Choroid plexus epithelial cell (primary cell): Measurements from ENCODE around the gene DLGAP3.

Experiments used
- DNase-seq: peaks from one replicate; pipeline ENCODE4 v3.0.0-alpha.2; 2010; ENCODE audit warnings: low read depth
- H3K4me3 ChIP-seq: 2 replicates; pipeline ENCODE4 v1.5.1; 2011; ENCODE audit warnings: low read depth, mild to moderate bottlenecking, control low read depth, low read length, moderate library complexity
- TF ChIP-seq, protein P1 (sequence below): conservative IDR thresholded peaks from 2 replicates; pipeline ENCODE4 v1.5.1; 2011; ENCODE audit warnings: low read depth, mild to moderate bottlenecking, control low read depth, inconsistent platforms, low read length, moderate library complexity

The DLGAP3 gene

DNA sequence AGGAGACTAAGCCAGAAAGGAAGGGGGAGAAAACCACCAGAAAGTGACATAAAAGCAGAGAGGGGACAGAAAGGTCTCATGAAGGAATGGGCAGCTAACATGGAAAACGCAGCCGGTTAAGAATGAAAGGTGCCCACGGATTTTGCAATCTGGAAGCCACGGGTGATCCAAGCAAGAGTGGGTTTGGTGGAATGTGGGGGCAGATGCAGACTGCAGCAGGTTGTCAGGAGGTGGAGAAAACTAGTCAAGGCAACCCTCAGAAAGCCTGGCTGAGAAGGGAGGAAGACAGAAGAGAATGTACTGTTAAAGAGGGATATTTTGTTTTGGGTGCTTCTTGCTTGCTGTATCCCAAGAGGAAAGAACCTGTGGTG is 57.3 kb downstream of the DLGAP3 start:
- no peak overlapping the region for H3K4me3 ChIP-seq
- TF ChIP-seq, protein P1, sequence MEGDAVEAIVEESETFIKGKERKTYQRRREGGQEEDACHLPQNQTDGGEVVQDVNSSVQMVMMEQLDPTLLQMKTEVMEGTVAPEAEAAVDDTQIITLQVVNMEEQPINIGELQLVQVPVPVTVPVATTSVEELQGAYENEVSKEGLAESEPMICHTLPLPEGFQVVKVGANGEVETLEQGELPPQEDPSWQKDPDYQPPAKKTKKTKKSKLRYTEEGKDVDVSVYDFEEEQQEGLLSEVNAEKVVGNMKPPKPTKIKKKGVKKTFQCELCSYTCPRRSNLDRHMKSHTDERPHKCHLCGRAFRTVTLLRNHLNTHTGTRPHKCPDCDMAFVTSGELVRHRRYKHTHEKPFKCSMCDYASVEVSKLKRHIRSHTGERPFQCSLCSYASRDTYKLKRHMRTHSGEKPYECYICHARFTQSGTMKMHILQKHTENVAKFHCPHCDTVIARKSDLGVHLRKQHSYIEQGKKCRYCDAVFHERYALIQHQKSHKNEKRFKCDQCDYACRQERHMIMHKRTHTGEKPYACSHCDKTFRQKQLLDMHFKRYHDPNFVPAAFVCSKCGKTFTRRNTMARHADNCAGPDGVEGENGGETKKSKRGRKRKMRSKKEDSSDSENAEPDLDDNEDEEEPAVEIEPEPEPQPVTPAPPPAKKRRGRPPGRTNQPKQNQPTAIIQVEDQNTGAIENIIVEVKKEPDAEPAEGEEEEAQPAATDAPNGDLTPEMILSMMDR: no peak
- DNase-seq: no peak

DNA sequence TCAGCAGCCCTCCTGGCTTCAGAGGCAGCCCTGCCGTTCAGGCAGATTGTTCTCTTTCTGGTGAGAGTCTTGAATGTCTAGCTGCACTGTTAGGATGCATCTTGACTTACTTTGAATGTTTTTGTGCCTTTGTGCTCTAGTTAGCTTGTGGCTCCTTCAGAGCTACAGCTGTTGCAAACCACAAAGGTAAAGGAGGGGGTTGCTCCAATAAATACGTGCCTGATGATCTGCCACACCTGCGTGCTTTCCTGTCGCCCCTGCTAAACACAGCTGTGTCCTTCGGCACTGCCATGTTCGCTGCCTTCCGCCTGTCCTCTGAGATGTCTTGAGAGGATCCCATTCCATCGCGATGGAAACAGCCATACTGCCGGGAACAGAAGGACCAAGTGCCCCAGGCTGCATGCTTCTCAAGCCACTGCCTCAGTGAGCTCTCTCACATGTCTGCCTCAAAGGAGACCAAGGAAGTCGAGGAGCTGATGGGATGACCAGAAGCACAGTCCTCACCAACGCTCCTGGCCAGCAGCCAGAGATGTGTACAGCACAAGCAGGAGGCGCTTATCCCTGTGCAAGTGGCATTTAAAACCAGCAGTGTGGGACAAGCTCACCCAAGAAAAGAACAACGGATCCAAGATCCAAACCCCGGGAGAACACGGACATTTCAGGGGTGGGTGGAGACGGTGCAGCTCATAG is 57.9 kb downstream of the DLGAP3 start:
- TF ChIP-seq, protein P1: no peak
- no peak for DNase-seq
- no peak overlapping the region for H3K4me3 ChIP-seq

DNA sequence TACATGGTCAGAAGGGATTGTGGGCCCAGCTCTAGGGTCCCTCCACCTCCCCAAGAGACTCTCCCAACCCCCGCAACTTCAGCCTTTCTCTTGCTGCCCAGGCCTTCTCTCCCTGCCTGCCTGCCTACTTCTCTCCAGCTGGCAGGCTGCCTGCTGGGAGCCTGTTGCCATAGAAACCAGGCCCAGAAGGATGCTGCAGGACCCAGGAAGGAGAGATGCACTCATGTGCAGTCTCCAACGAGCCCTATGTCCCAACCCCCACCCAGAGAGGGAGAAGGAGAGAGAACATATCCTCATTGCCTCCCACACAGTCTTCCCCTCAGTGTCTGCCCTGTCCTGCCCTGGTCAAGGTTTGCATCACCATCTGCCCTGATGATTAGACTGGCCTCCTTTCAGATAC is 59.1 kb downstream of the DLGAP3 start:
- H3K4me3 ChIP-seq: no peak overlapping the region
- no peak for DNase-seq
- TF ChIP-seq, protein P1: no peak

DNA sequence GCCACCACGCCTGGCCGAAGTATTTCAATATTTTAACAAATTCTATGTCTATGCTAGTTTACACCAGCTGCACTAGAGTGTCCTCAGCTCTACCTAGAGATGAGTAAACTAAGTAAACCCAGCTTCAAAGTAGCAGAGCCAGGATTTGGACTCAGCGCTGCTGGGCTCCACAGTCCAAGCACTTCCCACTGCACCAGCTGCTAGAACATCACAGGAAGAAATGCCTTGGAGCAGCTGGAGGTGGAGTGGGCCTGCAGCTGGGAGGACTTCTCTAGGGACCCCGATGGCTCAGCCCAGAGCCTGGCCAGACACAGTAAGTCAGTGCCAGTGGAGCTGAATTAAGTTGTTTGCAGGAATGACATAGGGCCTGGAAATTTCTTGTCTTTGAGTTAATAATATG is 59.7 kb downstream of the DLGAP3 start:
- no peak overlapping the region for H3K4me3 ChIP-seq
- TF ChIP-seq, protein P1: no peak
- no peak for DNase-seq

DNA sequence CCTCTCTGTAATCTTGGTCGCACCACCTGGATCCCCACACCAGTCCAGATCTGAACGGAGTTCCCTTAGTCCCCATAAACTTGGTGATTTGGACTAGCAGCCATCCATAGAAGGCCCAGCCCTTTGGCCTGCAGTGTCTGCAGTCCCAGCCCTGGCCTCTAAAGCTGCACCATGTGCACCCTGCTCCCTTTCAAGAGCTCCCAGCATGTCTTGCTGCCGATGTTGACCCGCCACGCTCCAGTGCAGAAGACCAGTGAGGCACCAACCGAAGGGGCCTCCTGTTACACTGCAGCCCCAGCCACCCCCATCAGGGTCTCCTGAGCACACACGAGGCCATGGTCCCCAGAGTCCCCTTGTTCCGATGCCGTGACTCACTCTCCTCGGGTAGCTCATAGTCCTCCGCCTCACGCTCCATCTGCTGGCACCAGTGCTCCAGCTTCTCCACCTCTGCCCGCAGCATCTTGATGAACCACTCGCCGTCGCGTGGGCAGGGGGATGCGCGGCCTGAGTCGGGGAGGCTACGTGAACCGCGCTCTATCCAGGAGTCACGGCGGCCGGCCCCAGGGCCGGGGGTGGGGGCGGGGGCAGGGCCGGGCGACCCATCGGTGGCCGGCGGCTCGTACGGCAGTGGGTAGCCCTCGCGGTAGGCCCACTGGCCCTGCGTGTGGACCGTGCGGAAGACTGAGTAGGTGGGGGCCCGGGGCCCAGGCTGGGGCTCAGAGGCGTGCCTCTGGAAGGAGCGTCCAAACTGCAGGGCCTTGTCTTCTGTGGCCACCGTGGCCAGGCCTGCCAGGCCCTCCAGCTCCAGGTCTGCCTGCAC is 61.0 kb downstream of the DLGAP3 start:
- TF ChIP-seq, protein P1: no peak
- DNase-seq: no peak
- no peak overlapping the region for H3K4me3 ChIP-seq

DNA sequence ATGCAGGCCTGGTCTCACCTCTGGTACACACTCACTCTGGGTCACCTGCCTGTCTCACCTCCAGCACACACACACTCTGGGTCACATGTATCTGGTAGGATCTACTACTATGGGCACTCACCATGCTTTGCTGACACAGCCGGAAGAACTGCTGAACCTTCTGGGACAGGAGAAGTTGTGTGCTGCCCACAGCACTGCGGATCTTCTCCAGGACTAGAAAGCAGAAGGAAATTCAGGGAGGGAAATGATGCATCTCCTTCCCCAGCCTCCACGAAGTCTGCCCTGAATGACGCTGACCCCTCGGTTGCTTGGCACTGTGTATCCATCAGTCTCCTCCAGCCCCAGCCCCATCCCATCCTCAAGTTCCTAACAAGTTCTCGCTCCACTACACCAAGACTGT is 62.0 kb downstream of the DLGAP3 start:
- no peak overlapping the region for H3K4me3 ChIP-seq
- DNase-seq: no peak
- TF ChIP-seq, protein P1: no peak

DNA sequence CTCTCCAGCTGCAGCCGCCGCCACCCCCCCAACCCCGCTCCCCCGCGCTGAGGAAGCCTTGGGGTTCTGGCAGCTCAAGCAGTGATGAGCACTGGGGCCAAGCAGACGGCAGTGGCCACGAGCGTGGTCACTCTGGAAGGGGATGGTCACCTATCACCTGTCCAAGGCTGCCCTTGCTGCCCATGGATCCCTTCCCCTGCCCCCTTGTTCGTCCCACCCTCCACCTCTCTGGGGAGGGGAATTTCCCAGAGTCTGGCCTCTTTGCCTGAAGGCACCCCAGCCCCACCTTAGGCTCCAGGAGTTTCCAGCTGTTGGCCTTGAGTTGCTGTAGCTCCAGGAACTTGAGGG is 62.7 kb downstream of the DLGAP3 start:
- no peak for DNase-seq
- H3K4me3 ChIP-seq: no peak overlapping the region
- TF ChIP-seq, protein P1: no peak
